Activated naive CD8-positive, alpha-beta T cell (primary cell): ENCODE data around the gene DNMT3B.
A peak's percentile ranks its signal among the peaks of the same experiment; 100 is the strongest.
"Not testable (repeated sequence)": the region's sequence is repeated elsewhere in the genome, so short reads cannot be mapped to it uniquely, and the experiment has no call there.

ENCODE experiments used
- H3K27ac Mint-ChIP-seq: one replicate; pipeline ENCODE4 v1.8.0; 2021; ENCODE audit warnings: mixed read lengths
- H3K27me3 Mint-ChIP-seq: one replicate; pipeline ENCODE4 v1.8.0; 2021; ENCODE audit warnings: mixed read lengths
- H3K36me3 Mint-ChIP-seq: one replicate; pipeline ENCODE4 v1.8.0; 2021; ENCODE audit warnings: mixed read lengths
- H3K4me1 Mint-ChIP-seq: one replicate; pipeline ENCODE4 v1.8.0; 2021; ENCODE audit warnings: low read depth, mixed read lengths
- H3K4me3 Mint-ChIP-seq: one replicate; pipeline ENCODE4 v1.8.0; 2021; ENCODE audit warnings: mild to moderate bottlenecking, mixed read lengths
- H3K9me3 Mint-ChIP-seq: one replicate; pipeline ENCODE4 v1.8.0; 2021; ENCODE audit warnings: low read depth, mixed read lengths

The DNMT3B gene

DNA sequence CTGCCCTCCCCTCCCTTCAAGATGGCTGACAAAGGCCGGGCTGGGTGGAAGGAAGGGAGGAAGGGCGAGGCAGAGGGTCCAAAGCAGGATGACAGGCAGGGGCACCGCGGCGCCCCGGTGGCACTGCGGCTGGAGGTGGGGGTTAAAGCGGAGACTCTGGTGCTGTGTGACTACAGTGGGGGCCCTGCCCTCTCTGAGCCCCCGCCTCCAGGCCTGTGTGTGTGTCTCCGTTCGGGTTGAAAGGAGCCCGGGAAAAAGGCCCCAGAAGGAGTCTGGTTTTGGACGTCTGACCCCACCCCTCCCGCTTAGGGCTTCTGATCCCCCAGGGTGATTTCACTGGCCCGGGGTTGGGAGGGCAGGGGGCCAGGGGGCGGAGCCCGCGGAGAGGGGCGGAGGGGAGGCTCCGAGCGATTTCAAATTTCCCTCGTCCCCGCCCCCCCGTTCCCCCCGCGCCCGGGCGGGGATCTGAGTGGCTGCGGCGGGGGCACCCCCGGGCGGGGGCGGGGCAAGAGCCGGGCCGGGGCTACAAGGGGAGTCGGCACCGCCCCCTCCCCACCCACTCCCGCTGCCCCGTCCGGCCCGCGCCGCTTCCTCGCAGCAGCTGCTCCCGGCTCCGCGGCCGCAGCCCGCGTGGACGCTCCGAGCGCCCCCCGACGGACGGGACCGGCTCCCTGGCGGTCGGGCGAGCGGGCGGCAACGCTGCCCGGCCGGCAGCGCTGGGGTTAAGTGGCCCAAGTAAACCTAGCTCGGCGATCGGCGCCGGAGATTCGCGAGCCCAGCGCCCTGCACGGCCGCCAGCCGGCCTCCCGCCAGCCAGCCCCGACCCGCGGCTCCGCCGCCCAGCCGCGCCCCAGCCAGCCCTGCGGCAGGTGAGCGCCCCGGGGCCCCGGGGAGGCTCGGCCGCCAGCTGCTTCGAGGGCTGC lies at the start of gene DNMT3B:
Gene DNMT3B (plus strand): TSS at position 555 of the 923 bp plus-strand sequence. CDS start 17,939 bp downstream, outside the sequence.
- Mint-ChIP-seq H3K36me3 (no peaks in the 10 kb centered on the region), H3K27ac (peak within 1 kb of the TSS; percentile 50), H3K4me3 (peak within 1 kb of the TSS; percentile 85), H3K9me3 (no peaks in the 10 kb centered on the region), H3K27me3 (no peaks in the 10 kb centered on the region), H3K4me1 (peaks cover 14% of the 10 kb centered on the region)

DNA sequence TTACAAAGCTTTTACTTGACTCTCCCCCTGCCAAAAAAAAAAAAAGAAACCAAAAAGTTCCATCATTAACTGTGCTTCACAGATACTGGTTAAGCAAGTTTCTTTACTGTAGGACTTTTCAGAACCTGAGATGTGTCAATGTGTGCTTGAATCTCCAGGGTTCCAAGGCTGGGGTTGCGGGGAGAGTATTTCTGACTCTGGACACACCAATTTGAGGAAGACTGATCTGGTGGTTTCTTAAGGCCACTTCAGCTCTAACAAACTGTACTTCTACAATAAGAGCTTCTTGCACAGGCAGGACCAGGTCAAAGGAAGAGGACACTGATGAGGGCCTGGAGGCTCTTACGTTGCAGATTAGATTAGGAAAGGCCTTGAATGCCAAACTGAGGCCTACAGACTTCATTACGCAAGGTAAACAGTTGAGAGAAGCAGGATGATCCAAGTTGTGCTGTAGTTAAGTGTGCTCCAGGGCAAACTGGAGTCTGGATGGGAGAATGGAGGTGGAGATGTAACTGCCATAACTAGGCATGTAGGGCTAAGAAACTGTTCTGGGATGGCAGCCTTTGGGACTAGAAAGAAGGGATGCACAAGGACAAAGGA lies 43.3 kb upstream of the DNMT3B start:
- no peaks in the 10 kb centered on the region for H3K27me3 Mint-ChIP-seq
- no peak overlapping the region for H3K27ac Mint-ChIP-seq
- no peak overlapping the region for H3K4me3 Mint-ChIP-seq
- no peaks in the 10 kb centered on the region for H3K9me3 Mint-ChIP-seq
- H3K4me1 Mint-ChIP-seq: peaks cover 3% of the 10 kb centered on the region
- peaks cover 4% of the 10 kb centered on the region for H3K36me3 Mint-ChIP-seq

DNA sequence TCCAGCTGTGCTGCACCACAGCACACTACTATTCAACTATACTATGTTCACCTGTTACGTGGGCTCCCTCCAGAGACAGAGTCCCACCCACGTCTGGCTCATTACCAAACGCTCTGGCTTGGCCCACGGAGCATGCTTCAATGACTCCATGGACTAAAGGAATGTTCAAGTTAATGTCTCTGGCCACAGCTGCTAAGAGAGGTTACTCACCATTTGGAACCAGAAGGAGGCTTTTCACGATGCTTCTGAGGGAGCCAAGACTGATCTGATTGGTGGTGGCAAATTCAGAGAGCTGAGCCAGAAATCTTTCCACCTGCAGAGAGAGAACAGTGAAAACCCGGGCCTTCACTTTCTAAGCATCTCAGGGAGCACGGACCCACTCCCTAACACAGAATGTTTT lies 34.5 kb upstream of the DNMT3B start:
- Mint-ChIP-seq H3K36me3 (peaks cover 6% of the 10 kb centered on the region), H3K4me1 (peaks cover 19% of the 10 kb centered on the region), H3K27ac (no peak overlapping the region), H3K9me3 (no peaks in the 10 kb centered on the region), H3K27me3 (no peaks in the 10 kb centered on the region), H3K4me3 (no peak overlapping the region)

DNA sequence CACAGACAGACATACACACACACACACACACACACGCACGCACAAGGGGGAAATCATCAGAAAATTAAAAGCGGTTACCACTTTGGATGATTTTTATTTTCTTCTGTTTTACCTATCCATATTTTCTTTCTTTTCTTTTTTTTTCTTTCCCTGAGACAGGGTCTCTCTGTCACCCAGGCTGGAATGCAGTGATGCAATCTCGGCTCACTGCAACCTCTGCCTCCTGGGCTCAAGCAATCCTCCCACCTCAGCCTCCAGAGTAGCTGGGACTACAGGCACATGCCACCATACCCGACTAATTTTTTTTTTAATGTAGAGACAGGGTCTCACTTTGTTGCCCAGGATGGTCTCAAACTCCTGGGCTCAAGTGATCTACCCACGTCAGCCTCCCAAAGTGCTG lies 33.8 kb upstream of the DNMT3B start:
- H3K36me3 Mint-ChIP-seq, H3K4me3 Mint-ChIP-seq, H3K27me3 Mint-ChIP-seq, H3K27ac Mint-ChIP-seq, H3K9me3 Mint-ChIP-seq: not testable (repeated sequence)
- peaks cover 19% of the 10 kb centered on the region for H3K4me1 Mint-ChIP-seq

DNA sequence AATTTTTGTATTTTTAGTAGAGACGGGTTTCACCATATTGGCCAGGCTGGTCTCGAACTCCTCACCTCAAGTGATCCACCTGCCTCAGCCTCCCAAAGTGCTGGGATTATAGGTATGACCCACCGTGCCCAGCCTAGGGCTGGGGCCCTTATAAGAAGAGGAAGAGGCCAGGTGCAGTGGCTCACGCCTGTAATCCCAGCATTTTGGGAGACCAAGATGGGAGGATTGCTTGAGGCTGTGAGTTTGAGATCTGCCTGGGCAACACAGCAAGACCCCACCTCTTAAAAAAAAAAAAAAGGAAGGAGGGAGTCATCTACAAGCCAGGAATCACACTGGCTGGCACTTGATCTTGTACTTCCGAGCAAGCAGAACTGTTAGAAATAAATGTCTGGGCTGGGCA lies 32.9 kb upstream of the DNMT3B start:
- H3K36me3 Mint-ChIP-seq: not testable (repeated sequence)
- H3K4me1 Mint-ChIP-seq: peaks cover 19% of the 10 kb centered on the region

DNA sequence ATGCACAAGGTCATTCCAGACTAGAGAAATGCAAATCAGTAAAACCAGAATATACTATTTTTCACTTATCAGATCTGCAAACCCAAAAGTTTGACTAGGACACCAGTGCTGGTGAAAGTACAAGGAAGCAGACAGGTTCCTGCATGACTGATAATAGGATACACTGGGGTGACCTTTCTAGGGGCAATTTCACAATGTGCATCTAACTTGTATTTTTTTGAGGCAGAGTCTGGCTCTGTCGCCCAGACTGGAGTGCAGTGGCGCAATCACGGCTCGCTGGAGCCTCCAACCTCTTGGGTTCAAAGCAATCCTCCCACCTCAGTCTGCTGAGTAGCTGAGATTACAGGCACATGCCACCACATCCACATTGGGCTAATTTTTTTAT lies 30.3 kb upstream of the DNMT3B start:
- Mint-ChIP-seq H3K9me3 (no peaks in the 10 kb centered on the region), H3K27ac (no peak overlapping the region), H3K27me3 (no peaks in the 10 kb centered on the region), H3K4me1 (peaks cover 28% of the 10 kb centered on the region), H3K36me3 (peaks cover 4% of the 10 kb centered on the region), H3K4me3 (no peak overlapping the region)

More for the DNA sequence above, 32.9 kb upstream of the DNMT3B start:
- not testable (repeated sequence) for H3K27ac Mint-ChIP-seq, H3K4me3 Mint-ChIP-seq, H3K9me3 Mint-ChIP-seq, H3K27me3 Mint-ChIP-seq

DNA sequence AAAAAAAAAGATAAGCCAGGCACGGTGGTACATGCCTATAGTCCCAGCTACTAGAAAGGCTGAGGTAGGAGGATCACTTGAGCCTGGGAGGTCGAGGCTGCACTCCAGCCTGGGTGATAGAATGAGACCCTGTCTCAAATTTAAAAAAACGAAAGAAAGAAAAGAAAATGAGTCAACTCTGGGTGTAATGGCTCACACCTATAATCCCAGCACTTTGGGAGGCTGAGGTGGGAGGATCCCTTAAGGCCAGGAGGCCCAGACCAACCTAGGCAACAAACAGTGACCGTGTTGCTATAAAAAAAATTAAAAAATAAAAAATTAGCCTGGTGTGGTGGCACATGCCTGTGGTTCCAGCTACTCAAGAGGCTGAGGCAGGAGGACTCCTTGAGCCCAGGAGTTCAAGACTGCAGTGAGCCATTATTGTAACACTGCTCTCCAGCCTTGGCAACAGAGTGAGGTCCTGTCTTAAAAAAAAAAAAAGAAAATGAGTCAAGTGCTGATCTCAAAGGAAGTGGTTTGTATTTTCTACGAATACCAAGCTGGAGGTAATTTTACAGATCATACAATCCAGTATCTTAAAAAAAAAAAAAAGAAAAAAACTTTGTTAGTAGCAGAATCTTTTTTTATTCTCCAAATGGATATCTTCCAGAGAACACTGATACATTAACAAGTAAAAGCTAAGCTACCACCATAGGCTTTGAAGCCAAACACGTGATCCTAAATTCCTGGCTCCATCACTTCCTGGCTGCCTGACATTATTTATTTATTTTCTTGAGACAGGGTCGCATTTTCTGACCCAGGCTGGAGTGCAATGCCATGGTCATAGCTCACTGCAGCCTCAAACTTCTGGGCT lies 24.6 kb upstream of the DNMT3B start:
- Mint-ChIP-seq H3K4me3 (peak overlapping the region; percentile 59), H3K4me1 (peaks cover 49% of the 10 kb centered on the region), H3K27ac (peak overlapping the region; percentile 82), H3K27me3 (no peaks in the 10 kb centered on the region), H3K36me3 (peaks cover 4% of the 10 kb centered on the region), H3K9me3 (no peaks in the 10 kb centered on the region)

DNA sequence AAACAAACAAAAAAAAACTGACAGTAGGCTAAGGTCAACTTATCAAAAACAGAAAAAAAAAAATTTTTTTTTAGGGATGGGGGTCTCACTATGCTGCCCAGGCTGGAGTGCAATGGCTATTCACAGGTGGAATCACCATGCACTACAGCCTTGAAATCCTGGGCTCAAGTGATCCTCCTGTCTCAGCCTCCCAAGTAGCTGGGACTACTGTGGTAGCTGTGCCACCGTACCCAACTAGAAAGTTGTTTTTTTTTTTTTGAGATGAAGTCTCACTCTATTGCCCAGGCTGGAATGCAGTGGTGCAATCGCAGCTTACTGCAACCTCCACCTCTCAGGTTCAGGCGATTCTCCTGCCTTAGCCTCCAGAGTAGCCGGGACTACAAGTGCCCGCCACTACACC lies 21.0 kb upstream of the DNMT3B start:
- Mint-ChIP-seq H3K27me3 (no peaks in the 10 kb centered on the region), H3K27ac (no peak overlapping the region), H3K9me3 (no peaks in the 10 kb centered on the region), H3K36me3 (peaks cover 2% of the 10 kb centered on the region), H3K4me3 (no peak overlapping the region), H3K4me1 (peaks cover 53% of the 10 kb centered on the region)

DNA sequence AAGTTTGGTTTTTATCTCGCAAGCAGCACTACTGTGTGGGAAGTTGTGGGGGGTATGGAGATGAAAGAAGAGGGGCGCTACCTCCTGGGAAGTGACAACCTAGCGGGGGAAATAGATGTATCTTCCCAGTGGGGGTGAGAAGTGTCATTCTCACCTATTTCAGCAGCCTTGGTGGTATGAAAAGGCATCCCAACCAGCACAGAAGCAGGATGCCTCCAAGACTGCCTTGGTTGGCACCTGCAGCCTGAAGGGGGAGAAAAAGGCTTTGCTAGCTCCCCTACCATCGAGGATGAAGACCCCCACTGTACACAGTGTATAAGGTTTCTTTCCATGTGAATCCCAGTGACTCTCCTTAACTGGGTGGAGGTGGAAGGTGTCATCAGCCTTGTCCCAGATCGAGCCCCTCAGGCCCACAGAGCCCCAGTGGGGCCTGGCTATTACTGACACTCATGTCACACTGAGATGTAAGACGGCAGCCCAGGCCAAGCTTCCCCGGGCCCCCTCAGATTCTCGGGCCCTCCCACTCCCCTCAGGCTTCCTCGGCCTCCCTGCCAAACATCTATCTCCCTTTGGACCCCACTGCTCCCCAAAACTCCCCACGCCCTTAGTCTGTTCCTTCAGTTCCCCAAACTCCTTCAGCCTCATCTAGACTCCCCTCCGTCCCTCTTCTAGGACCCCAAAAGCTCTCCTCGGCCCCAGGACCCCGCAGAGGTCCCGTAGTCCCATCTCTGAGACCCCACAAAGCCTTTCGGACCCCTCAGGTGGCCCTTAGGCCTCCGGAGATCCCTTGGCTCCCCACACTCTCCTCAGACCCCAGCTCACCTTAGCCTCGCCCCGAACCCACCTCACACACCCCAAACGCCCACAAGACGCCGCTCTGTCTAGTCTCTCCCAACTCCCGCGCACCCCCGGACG lies 19.6 kb upstream of the DNMT3B start:
- Mint-ChIP-seq H3K27ac (peak overlapping the region; percentile 91), H3K9me3 (no peaks in the 10 kb centered on the region), H3K36me3 (peaks cover 2% of the 10 kb centered on the region), H3K27me3 (no peaks in the 10 kb centered on the region), H3K4me3 (peak overlapping the region; percentile 90), H3K4me1 (peaks cover 45% of the 10 kb centered on the region)

DNA sequence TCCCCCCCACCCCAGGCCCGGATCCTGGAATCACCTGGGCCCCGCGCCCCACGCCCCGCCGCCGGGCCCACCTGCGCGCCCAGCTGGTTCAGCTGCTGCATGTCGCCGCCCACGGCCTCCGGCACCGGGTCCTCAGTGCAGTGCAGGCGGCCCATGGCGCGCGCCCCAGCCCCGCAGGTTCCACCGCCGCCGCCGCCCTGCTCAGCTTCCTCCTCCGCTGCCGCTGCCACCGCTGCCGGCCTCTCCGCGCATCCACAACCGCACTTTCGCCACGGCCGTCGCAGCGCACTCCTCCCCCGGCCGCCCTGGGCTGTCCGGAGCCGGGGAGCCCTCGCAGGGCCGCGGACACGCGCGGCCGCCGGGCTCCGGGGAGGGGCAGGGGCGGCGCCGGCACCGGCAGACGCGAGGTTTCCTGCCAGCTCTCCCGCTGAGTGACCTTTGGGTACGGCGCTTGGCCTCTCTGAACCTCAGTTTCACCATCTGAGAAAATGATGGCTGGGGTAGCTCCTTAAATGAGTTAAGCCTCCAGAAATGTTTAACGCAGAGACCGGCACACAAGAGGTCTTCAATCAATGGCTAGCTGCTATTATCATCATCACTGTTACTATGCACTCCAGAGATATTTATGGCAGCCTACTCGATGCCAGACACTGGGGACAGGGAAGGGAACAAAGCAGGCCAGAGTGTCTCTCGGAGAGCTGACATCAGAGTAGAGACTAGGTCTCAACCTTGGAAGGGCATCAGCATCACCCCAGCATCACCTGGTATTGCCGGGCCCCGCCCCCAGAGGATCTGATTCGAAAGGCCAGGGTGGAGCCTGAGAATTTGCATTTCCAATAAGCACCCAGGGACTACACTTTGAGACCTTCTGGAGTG lies 18.7 kb upstream of the DNMT3B start, which contains the start of gene COMMD7:
Gene COMMD7 (minus strand): TSS at position 231 of the 876 bp plus-strand sequence. CDS start 76 bp downstream, at position 155.
- peaks cover 38% of the 10 kb centered on the region for H3K4me1 Mint-ChIP-seq
- H3K27me3 Mint-ChIP-seq: no peaks in the 10 kb centered on the region
- peaks cover 2% of the 10 kb centered on the region for H3K36me3 Mint-ChIP-seq
- peak within 1 kb of the TSS; percentile 91 for H3K27ac Mint-ChIP-seq
- H3K9me3 Mint-ChIP-seq: no peaks in the 10 kb centered on the region
- H3K4me3 Mint-ChIP-seq: peak within 1 kb of the TSS; percentile 93

DNA sequence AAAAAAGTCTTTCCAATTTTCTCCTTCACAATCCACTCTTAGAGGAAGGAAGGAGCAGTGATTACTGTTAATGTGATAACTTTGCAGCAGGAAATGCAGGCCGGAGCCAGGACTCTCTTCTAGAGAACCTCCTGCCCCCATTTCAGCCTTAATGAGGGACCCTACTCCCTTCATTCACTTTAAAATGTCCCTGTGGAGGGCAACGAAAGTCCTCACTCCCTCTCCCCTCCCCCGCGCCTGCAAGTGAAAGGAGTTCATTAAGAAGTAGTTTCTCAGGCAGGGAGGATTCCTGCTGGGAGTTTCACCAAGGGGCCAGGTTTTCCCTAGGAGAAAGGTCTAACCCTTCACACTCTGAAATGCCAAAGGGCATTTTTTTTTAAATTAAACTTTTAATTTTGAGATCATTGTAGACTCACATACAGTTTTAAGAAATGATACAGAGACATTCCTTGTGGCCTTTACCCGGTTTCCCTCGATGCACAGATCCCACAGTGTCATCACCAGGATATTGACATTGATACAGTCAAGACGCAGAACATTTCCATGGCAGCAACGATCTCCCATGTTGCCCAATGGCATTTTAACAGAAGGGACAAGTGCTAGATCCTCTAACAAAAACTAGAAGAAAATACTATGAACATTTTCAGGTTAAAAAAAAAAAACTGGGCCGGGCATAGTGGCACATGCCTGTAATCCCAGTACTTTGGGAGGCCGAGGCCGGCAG lies 12.1 kb upstream of the DNMT3B start:
- H3K9me3 Mint-ChIP-seq: no peaks in the 10 kb centered on the region
- H3K27me3 Mint-ChIP-seq: no peaks in the 10 kb centered on the region
- no peaks in the 10 kb centered on the region for H3K4me1 Mint-ChIP-seq
- no peak overlapping the region for H3K27ac Mint-ChIP-seq
- no peak overlapping the region for H3K4me3 Mint-ChIP-seq
- no peaks in the 10 kb centered on the region for H3K36me3 Mint-ChIP-seq

DNA sequence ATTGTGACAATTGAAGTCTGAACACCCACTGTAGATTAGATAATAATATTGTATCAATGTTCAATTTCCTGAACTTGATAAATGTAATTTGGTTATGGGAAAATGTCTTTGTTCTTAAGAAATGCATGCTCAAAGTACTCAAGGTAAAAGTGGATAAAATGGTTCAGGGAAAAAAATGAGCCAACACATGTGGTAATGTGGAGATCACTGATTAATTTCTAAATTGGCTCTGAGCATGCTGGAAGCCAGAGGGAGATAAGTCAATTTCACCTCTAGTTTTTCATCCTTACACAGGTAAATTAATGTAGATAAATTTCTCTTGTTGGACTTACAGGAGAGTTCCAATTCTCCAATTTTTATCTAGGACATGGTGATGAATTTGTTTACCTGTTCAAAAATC lies 10.9 kb upstream of the DNMT3B start:
- no peaks in the 10 kb centered on the region for H3K4me1 Mint-ChIP-seq
- H3K36me3 Mint-ChIP-seq: no peaks in the 10 kb centered on the region
- H3K27me3 Mint-ChIP-seq: no peaks in the 10 kb centered on the region
- no peak overlapping the region for H3K4me3 Mint-ChIP-seq
- no peak overlapping the region for H3K27ac Mint-ChIP-seq
- H3K9me3 Mint-ChIP-seq: no peaks in the 10 kb centered on the region
